Breast epithelium (tissue), 3 donors: ENCODE data around the gene SPACA4.

Experiments used
- CTCF ChIP-seq, 3 donors: fragments of 450-650 bp; IDR thresholded peaks; one replicate each; pipeline ENCODE4 v1.5.1; 2016 to 2017; ENCODE audit warnings: antibody characterized with exemption in 3 of 3, mild to moderate bottlenecking in 3 of 3, moderate library complexity in 3 of 3
- POLR2A ChIP-seq: fragments of 450-650 bp; IDR thresholded peaks from one replicate; pipeline ENCODE4 v1.6.1; 2016; ENCODE audit warnings: antibody characterized with exemption, mild to moderate bottlenecking, moderate library complexity
- POLR2AphosphoS5 ChIP-seq, 3 donors: sonication (generic); formaldehyde crosslinking; IDR thresholded peaks; one replicate each; pipeline ENCODE4 v1.6.1; 2017; ENCODE audit warnings: antibody characterized with exemption in 3 of 3

GRCh38 chr19:48609571-48610108 is 3.1 kb downstream of the SPACA4 start:
- TF ChIP-seq CTCF (IDR thresholded peaks at IDR 0.05) = no peak
- no peak for TF ChIP-seq POLR2A
- TF ChIP-seq POLR2AphosphoS5 (IDR thresholded peaks at IDR 0.05) = no peak
